Activated CD4-positive, alpha-beta T cell treated with anti-CD3 and anti-CD28 coated beads, Interleukin-2, amount 50 U/mL, for 4 hours (primary cell): ENCODE results near the gene CD2BP2.
A peak's percentile ranks its signal among the peaks of the same experiment; 100 is the strongest.
"Not testable (repeated sequence)": the region's sequence is repeated elsewhere in the genome, so short reads cannot be mapped to it uniquely, and the experiment has no call there.

Experiments
- DNase-seq, 2 experiments: peaks; one replicate each; pipeline ENCODE4 v3.0.0-alpha.2; 2020

The CD2BP2 gene

GRCh38 chr16:30341971-30342370, 13.1 kb downstream of the CD2BP2 start:
- DNase-seq: not testable (repeated sequence)

DNA sequence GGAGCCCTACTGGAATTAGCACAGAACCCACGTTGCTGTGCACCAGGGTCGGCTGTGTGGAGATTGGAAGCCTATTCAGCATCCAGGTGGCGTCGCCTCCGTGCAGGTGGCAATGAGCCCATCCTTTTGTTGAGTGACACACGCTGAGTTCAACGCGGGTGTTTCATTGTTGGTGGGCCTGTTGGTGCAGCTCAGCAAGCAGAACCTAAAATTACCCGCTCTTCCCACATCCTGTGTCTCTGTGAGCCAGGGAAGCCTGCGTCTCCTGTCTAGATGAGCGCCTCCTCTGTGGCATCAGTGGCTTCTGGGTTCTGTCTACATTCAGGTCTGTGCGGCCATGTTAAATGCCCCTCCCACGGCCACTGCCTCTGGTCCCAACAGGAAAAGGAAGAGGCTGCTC, 14.5 kb downstream of the CD2BP2 start:
- DNase-seq: no peak

DNA sequence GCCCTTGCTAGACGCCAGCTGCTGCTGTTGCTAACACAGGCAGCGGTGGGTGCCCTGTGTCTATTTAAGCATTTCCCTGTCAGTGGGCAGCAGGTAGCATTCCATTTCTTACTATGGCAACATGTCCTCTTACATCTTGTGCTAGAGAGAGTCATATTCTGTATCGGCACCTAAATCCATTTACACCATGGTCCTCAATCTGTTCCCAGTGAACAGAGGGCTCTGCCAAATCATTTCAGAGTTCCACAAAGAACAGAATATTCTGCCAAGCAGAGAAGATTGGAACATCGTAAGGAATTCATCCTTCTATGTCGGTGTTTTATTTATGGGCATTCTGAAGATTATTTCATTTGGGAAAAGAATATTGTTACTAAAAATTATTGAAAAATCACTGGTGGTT, 16.4 kb downstream of the CD2BP2 start:
- DNase-seq: not testable (repeated sequence)

GRCh38 chr16:30337964-30338357, 17.1 kb downstream of the CD2BP2 start:
- not testable (repeated sequence) for DNase-seq

- DNase-seq: no peak
Observed at GRCh38 chr16:30335598-30336474, 19.3 kb downstream of the CD2BP2 start.

DNA sequence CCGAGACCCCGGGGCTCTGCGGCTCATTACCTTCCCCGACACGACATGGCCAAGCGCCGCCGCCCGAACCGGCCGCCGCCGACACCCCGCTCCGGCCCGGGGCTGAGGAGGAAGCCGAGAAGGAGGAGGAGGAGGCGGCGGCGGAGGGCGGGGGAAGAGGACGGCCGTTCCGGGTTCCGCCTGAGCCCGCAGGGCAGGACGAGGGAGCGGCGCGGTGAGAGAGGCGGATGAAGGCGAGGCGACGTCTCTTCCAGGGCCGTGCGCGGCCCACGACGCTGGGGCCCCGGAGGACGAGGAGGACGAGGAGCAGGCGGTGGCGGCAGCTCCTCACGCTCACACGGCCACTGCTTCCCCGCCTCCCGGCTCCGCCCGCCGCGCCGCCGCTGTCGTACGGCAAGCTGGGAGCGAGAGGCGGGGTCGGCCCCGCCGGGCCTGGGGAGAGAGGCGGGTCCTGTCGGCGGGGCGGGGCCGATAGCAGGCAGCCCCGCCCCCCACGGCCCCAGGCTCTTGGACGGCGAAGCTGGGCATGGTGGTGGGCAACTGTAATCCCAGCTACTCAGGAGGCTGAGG, 20.0 kb downstream of the CD2BP2 start:
- peak; percentile 73 to 76 for DNase-seq

- DNase-seq: peak; percentile 75 to 77
Observed at GRCh38 chr16:30334473-30334989, 20.6 kb downstream of the CD2BP2 start.

DNA sequence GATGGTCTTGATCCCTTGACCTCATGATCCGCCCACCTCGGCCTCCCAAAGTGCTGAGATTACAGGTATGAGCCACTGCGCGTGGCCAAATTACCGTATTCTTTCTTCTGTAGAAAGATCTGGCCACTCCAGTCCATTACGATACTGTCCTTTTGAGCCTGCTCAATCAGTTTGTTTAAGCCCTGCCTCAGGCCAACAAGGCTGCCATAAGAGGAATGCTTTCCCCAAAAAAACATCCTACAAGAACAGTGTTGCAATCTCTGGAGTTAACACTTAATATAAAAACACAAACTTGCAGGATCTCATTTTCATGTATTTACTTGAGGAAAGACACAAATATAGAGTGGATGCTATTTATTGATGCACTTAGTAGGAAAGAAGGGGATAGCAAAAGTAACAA, 30.9 kb downstream of the CD2BP2 start:
- not testable (repeated sequence) for DNase-seq

GRCh38 chr16:30318647-30319046, 36.5 kb downstream of the CD2BP2 start:
- not testable (repeated sequence) for DNase-seq

- not testable (repeated sequence) for DNase-seq
Observed at GRCh38 chr16:30310937-30311336, 44.2 kb downstream of the CD2BP2 start.

GRCh38 chr16:30309255-30309654, 45.9 kb downstream of the CD2BP2 start:
- DNase-seq: not testable (repeated sequence)
